ENCODE data around the gene SEPTIN3. TPM values are rescaled to one million over a fixed set of nuclear protein-coding genes. Genes with fewer than 3 reads are reported as not detected.

Gene SEPTIN3
- total RNA-seq, 1 donor from 2014 or later = 0.36 TPM

- Mint-ChIP-seq H3K4me1 (ENCODE audit: unreplicated experiment) (no peaks in the 10 kb centered on the region), H3K27me3 (ENCODE audit: unreplicated experiment) (peaks cover 16% of the 10 kb centered on the region), H3K9me3 (ENCODE audit: unreplicated experiment) (no peaks in the 10 kb centered on the region), H3K27ac (ENCODE audit: unreplicated experiment) (no peak overlapping the region), H3K36me3 (ENCODE audit: low read depth, unreplicated experiment) (peaks cover 3% of the 10 kb centered on the region), H3K4me3 (ENCODE audit: unreplicated experiment) (no peak overlapping the region)
- TF ChIP-seq CTCF (IDR thresholded peaks at IDR 0.05; ENCODE audit: unreplicated experiment) = no peak
- no peak for DNase-seq (ENCODE audit: low spot score)
These were observed 1.4 kb downstream of the SEPTIN3 start for GRCh38 chr22:41970601-41971000.

DNA sequence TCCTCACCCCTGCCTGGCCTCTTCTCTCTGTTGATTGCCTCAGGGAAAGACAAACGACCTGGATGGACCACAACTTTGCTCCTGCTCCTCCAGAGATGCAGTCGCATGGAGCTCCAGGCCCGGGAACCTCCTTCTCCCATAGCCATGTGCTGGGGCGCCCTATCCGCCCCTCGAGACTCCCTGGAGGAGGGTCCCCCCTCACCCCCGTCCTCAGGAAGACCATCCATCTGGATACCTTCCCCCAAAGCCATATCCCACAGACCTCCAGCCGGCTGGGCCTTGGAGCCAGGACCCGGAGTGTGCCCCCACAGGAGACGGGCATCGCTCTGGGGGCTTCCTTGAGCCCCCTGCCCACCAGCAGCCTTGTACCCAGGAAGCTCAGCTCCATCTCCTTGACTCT, 2.2 kb downstream of the SEPTIN3 start:
- Mint-ChIP-seq H3K9me3 (ENCODE audit: unreplicated experiment) (no peaks in the 10 kb centered on the region), H3K27me3 (ENCODE audit: unreplicated experiment) (peaks cover 20% of the 10 kb centered on the region), H3K27ac (ENCODE audit: unreplicated experiment) (no peak overlapping the region), H3K4me1 (ENCODE audit: unreplicated experiment) (no peaks in the 10 kb centered on the region), H3K36me3 (ENCODE audit: low read depth, unreplicated experiment) (peaks cover 3% of the 10 kb centered on the region), H3K4me3 (ENCODE audit: unreplicated experiment) (no peak overlapping the region)
- no peak for TF ChIP-seq CTCF (IDR thresholded peaks at IDR 0.05; ENCODE audit: unreplicated experiment)
- DNase-seq (ENCODE audit: low spot score) = no peak

DNA sequence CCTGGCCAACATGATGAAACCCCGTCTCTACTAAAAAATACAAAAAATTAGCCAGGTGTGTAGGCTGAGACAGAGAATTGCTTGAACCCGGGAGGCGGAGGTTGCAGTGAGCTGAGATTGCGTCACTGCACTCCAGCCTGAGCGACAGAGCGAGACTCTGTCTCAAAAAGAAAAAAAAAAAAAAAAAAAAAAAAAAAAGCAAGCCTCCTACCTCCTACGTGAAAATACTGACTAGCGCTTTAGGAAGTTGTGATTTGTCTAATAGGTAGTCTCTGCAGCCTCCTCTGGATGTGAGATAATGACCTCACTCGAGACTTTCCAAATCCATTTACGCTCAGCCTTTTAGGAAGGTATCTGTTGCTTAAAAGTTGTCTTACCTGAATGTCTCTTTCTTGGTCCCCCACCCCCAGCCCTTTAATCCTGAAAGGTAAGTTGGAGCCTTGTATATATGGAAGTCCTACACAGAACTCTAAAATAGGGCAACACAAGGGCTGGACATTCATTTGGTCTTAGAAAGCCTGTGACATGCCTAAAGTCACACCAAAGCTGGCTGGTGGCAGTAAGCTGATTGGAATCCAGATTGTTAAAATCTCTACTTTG, 5.5 kb downstream of the SEPTIN3 start:
- Mint-ChIP-seq H3K9me3 (ENCODE audit: unreplicated experiment) (no peaks in the 10 kb centered on the region), H3K36me3 (ENCODE audit: low read depth, unreplicated experiment) (peaks cover 3% of the 10 kb centered on the region), H3K27ac (ENCODE audit: unreplicated experiment) (no peak overlapping the region), H3K4me3 (ENCODE audit: unreplicated experiment) (no peak overlapping the region), H3K4me1 (ENCODE audit: unreplicated experiment) (no peaks in the 10 kb centered on the region), H3K27me3 (ENCODE audit: unreplicated experiment) (peaks cover 29% of the 10 kb centered on the region)
- TF ChIP-seq CTCF (IDR thresholded peaks at IDR 0.05; ENCODE audit: unreplicated experiment) = no peak
- no peak for DNase-seq (ENCODE audit: low spot score)

DNA sequence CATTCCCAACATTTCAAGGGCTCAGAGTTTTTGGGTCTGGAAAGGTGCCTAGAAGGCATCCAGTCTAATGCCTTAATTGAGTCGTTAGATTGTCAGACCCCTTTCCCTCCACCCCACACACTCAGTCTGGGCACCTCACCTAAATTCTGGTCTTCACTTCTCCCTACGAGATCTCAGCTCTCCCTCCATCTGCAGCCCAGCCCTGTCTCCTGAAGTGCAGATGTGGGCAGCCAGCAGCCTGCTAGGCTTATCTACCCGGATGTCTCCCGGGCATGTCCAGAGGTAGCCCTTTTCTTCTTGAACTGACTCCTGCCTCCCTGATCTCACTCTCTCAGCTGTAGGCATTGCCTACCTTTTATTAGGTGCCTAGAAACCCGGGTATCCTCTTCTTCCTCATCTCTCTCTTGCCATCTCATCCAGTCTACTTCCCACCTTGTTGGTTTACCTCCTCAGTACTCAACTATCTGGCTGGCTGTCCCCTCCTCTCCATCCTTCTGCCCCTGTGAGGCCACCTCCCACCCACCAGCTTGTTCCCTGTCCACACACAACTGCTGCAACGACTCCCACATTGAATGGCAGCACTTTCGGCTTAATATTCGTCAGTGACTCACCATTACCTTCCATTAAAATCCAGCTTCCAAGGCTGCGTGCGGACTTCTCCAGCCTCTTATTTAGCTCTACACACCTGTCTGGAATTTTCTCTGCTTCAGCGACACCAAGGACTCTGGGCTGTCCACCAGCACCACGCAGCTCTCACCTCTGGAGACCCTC, 6.2 kb downstream of the SEPTIN3 start:
- DNase-seq (ENCODE audit: low spot score) = no peak
- H3K36me3 Mint-ChIP-seq (ENCODE audit: low read depth, unreplicated experiment) = peaks cover 3% of the 10 kb centered on the region
- H3K27me3 Mint-ChIP-seq (ENCODE audit: unreplicated experiment) = peaks cover 24% of the 10 kb centered on the region
- H3K9me3 Mint-ChIP-seq (ENCODE audit: unreplicated experiment) = no peaks in the 10 kb centered on the region
- H3K4me1 Mint-ChIP-seq (ENCODE audit: unreplicated experiment) = no peaks in the 10 kb centered on the region
- H3K27ac Mint-ChIP-seq (ENCODE audit: unreplicated experiment) = no peak overlapping the region
- no peak for TF ChIP-seq CTCF (IDR thresholded peaks at IDR 0.05; ENCODE audit: unreplicated experiment)
- H3K4me3 Mint-ChIP-seq (ENCODE audit: unreplicated experiment) = peak overlapping the region; percentile 43

Measured in endothelial cell (in vitro differentiated cells).